NCI-H748 (cell line): ENCODE results near the gene MCF2L.

Experiments
- DNase-seq: peaks from one replicate; lab custom pipeline; 2025; ENCODE audit not compliant: unreplicated experiment; lab: John Stamatoyannopoulos, UW

MCF2L gene

GRCh38 chr13:112947796-112948195 is 21.2 kb upstream of the MCF2L start:
- DNase-seq, result no peak

- DNase-seq, result no peak
These were observed 17.2 kb upstream of the MCF2L start for GRCh38 chr13:112951674-112952371.

GRCh38 chr13:112952759-112953551 is 16.1 kb upstream of the MCF2L start:
- no peak for DNase-seq

- DNase-seq, result no peak
These were observed 15.2 kb upstream of the MCF2L start for GRCh38 chr13:112953591-112954487.

- no peak for DNase-seq
These were observed 14.3 kb upstream of the MCF2L start for GRCh38 chr13:112954488-112955270.

- DNase-seq, result no peak
These were observed 13.6 kb upstream of the MCF2L start for GRCh38 chr13:112955271-112955937.

- no peak for DNase-seq
These were observed 13.1 kb upstream of the MCF2L start for GRCh38 chr13:112955956-112956355.

GRCh38 chr13:112956571-112957294 is 12.3 kb upstream of the MCF2L start:
- DNase-seq, result no peak

GRCh38 chr13:112957295-112957677 is 11.7 kb upstream of the MCF2L start:
- no peak for DNase-seq

GRCh38 chr13:112958127-112958989 is 10.7 kb upstream of the MCF2L start:
- DNase-seq, result no peak

- no peak for DNase-seq
These were observed 9.8 kb upstream of the MCF2L start for GRCh38 chr13:112959206-112959605.

GRCh38 chr13:112959701-112960542 is 9.1 kb upstream of the MCF2L start:
- no peak for DNase-seq

GRCh38 chr13:112960706-112961105 is 8.3 kb upstream of the MCF2L start:
- no peak for DNase-seq

GRCh38 chr13:112961457-112962369 is 7.3 kb upstream of the MCF2L start:
- no peak for DNase-seq

GRCh38 chr13:112962396-112962795 is 6.6 kb upstream of the MCF2L start:
- no peak for DNase-seq

GRCh38 chr13:112962911-112963625 is 5.9 kb upstream of the MCF2L start:
- no peak for DNase-seq
